SK-N-SH treated with all-trans-retinoic acid at 6 μM for 48 hours (cell line): ENCODE results near the gene LYVE1.

Experiments
- ATAC-seq: fragments of 200-7000 bp; cut with Tn5 transposase; 3 replicates; pipeline ENCODE4 v1.9.1; 2020; ENCODE audit warnings: mild to moderate bottlenecking, moderate library complexity
- ARNTL ChIP-seq: fragments of 450-650 bp; formaldehyde crosslinking; IDR thresholded peaks from 2 replicates; pipeline ENCODE4 v1.5.0; 2020; ENCODE audit warnings: low read depth, mild to moderate bottlenecking, moderate library complexity, borderline replicate concordance
- CREB5 ChIP-seq: fragments of 250-450 bp; sonication (Bioruptor Pico); IDR thresholded peaks from 2 replicates; pipeline ENCODE4 v1.5.1; 2020; ENCODE audit warnings: low read depth, mild to moderate bottlenecking, moderate library complexity
- CSDC2 ChIP-seq: fragments of 250-450 bp; sonication (Bioruptor Pico); IDR thresholded peaks from 2 replicates; pipeline ENCODE4 v1.5.0; 2020; ENCODE audit warnings: mild to moderate bottlenecking, moderate library complexity
- ESRRG ChIP-seq: fragments of 250-450 bp; sonication (Bioruptor Pico); IDR thresholded peaks from 2 replicates; pipeline ENCODE4 v1.6.1; 2021; ENCODE audit warnings: mild to moderate bottlenecking
- GLIS3 ChIP-seq: fragments of 250-450 bp; sonication (Bioruptor Pico); IDR thresholded peaks from 2 replicates; pipeline ENCODE4 v1.5.0; 2020; ENCODE audit warnings: mild to moderate bottlenecking, moderate library complexity
- ISL1 ChIP-seq: fragments of 250-450 bp; sonication (Bioruptor Pico); IDR thresholded peaks from 2 replicates; pipeline ENCODE4 v2.1.2; 2022; ENCODE audit warnings: mild to moderate bottlenecking, moderate library complexity
- OSR1 ChIP-seq: fragments of 250-450 bp; sonication (Bioruptor Pico); IDR thresholded peaks from 2 replicates; pipeline ENCODE4 v1.8.0; 2022; ENCODE audit warnings: moderate library complexity, mild to moderate bottlenecking, inconsistent platforms
- PATZ1 ChIP-seq: fragments of 250-450 bp; sonication (Bioruptor Pico); IDR thresholded peaks from 2 replicates; pipeline ENCODE4 v1.8.0; 2020; ENCODE audit warnings: mild to moderate bottlenecking, moderate library complexity, borderline replicate concordance
- POU6F1 ChIP-seq: fragments of 250-450 bp; sonication (Bioruptor Pico); IDR thresholded peaks from 2 replicates; pipeline ENCODE4 v1.8.0; 2021; ENCODE audit warnings: low read depth, mild to moderate bottlenecking, moderate library complexity, borderline replicate concordance
- SNAI2 ChIP-seq: fragments of 250-450 bp; sonication (Bioruptor Pico); IDR thresholded peaks from 2 replicates; pipeline ENCODE4 v1.5.0; 2020; ENCODE audit warnings: mild to moderate bottlenecking, moderate library complexity
- TCF4 ChIP-seq: fragments of 250-450 bp; sonication (Bioruptor Pico); IDR thresholded peaks from 2 replicates; pipeline ENCODE4 v1.8.0; 2021; ENCODE audit warnings: mild to moderate bottlenecking, moderate library complexity, borderline replicate concordance
- TOX ChIP-seq: fragments of 250-450 bp; sonication (Bioruptor Pico); IDR thresholded peaks from 2 replicates; pipeline ENCODE4 v1.8.0; 2021; ENCODE audit warnings: mild to moderate bottlenecking, moderate library complexity, borderline replicate concordance
- TSHZ2 ChIP-seq: fragments of 250-450 bp; sonication (Bioruptor Pico); IDR thresholded peaks from 2 replicates; pipeline ENCODE4 v1.5.0; 2020; ENCODE audit warnings: mild to moderate bottlenecking, moderate library complexity
- ZC3H10 ChIP-seq: fragments of 250-450 bp; sonication (Bioruptor Pico); IDR thresholded peaks from 2 replicates; pipeline ENCODE4 v1.5.1; 2021; ENCODE audit warnings: mild to moderate bottlenecking, moderate library complexity
- ZFP3 ChIP-seq: fragments of 250-450 bp; sonication (Bioruptor Pico); IDR thresholded peaks from 2 replicates; pipeline ENCODE4 v1.5.0; 2020; ENCODE audit warnings: mild to moderate bottlenecking, moderate library complexity
- ZFP30 ChIP-seq: fragments of 450-650 bp; formaldehyde crosslinking; IDR thresholded peaks from 2 replicates; pipeline ENCODE4 v1.5.0; 2022; ENCODE audit warnings: mild to moderate bottlenecking, moderate library complexity
- ZNF565 ChIP-seq: fragments of 450-650 bp; formaldehyde crosslinking; conservative IDR thresholded peaks from 2 replicates; pipeline ENCODE4 v1.5.0; 2020; ENCODE audit warnings: low read depth, mild to moderate bottlenecking, moderate library complexity
- ZNF8 ChIP-seq: fragments of 450-650 bp; formaldehyde crosslinking; IDR thresholded peaks from 2 replicates; pipeline ENCODE4 v1.5.0; 2020; ENCODE audit warnings: mild to moderate bottlenecking, moderate library complexity

The LYVE1 gene

GRCh38 chr11:10606536-10607208, 38.2 kb upstream of the LYVE1 start:
- no peak for TF ChIP-seq ZNF565 (CRISPR knock-in tag)
- no peak for TF ChIP-seq CREB5 (CRISPR knock-in tag)
- no peak for TF ChIP-seq CSDC2 (CRISPR knock-in tag)
- no peak for TF ChIP-seq ZFP30
- TF ChIP-seq ZFP3: no peak
- TF ChIP-seq TOX: no peak
- TF ChIP-seq, all 23 proteins: peak for 0
- ATAC-seq: no peak

- no peak for ATAC-seq
These were observed 37.5 kb upstream of the LYVE1 start for GRCh38 chr11:10605941-10606381.

GRCh38 chr11:10604798-10605197, 36.3 kb upstream of the LYVE1 start:
- TF ChIP-seq ARNTL (CRISPR knock-in tag) (no peak), CREB5 (CRISPR knock-in tag) (no peak), ZC3H10 (CRISPR knock-in tag) (no peak), ZFP30 (no peak), PATZ1 (no peak), POU6F1 (no peak), ESRRG (no peak), ISL1 (CRISPR knock-in tag) (no peak)
- ATAC-seq: no peak

More at GRCh38 chr11:10605941-10606381, 37.5 kb upstream of the LYVE1 start:
- TF ChIP-seq ZNF8 (CRISPR knock-in tag) (no peak), CREB5 (CRISPR knock-in tag) (no peak), TCF4 (CRISPR knock-in tag) (no peak), ARNTL (CRISPR knock-in tag) (no peak), PATZ1 (no peak), TSHZ2 (CRISPR knock-in tag) (no peak), ESRRG (no peak), ZC3H10 (CRISPR knock-in tag) (no peak), SNAI2 (CRISPR knock-in tag) (no peak), OSR1 (CRISPR knock-in tag) (no peak), GLIS3 (no peak), ZFP3 (no peak), ZNF565 (CRISPR knock-in tag) (no peak), TOX (no peak)
